CD4-positive, alpha-beta T cell (primary cell): ENCODE data around the gene ANO5. TPM values are rescaled to one million over a fixed set of nuclear protein-coding genes. Genes with fewer than 3 reads are reported as not detected.

Experiments
- ATAC-seq: fragments of 200-7000 bp; cut with Tn5 transposase; one replicate; pipeline ENCODE4 v1.10.0; 2022; ENCODE audit warnings: mild to moderate bottlenecking; ENCODE audit not compliant: poor library complexity
- CTCF ChIA-PET: fragments of 350-600 bp; sonication (Branson Sonifier 250); formaldehyde crosslinking; loops from one replicate; lab custom pipeline; 2021; ENCODE audit warnings: antibody characterized with exemption, inconsistent platforms; lab: Charles Lee
- POLR2A ChIA-PET: fragments of 350-600 bp; sonication (Branson Sonifier 250); formaldehyde crosslinking; loops from one replicate; lab custom pipeline; 2021; ENCODE audit warnings: antibody characterized with exemption, inconsistent platforms; lab: Charles Lee
- DNase-seq, 14 experiments: peaks; one replicate each; pipeline ENCODE4 v3.0.0-alpha.2; 2013 to 2020; ENCODE audit warnings: mixed read lengths in 2 of 14
- H3K27ac ChIP-seq, 2 donors: one replicate each; pipeline versions ENCODE4 v1.5.1 to v1.7.0; 2013; ENCODE audit warnings: low read length in 2 of 2, low read depth in 1 of 2, mild to moderate bottlenecking in 1 of 2
- H3K27me3 ChIP-seq, 2 experiments: 1 replicate in 1 of 2; 2 replicates in 1 of 2; pipeline versions ENCODE4 v1.6.1 to v1.7.0; 2013; ENCODE audit warnings: low read length in 2 of 2, control low read depth in 1 of 2, mild to moderate bottlenecking in 1 of 2, moderate library complexity in 1 of 2; ENCODE audit not compliant: insufficient read depth in 2 of 2, control insufficient read depth in 1 of 2
- H3K36me3 ChIP-seq: one replicate; pipeline ENCODE4 v1.6.1; 2013; ENCODE audit warnings: low read length, control low read depth; ENCODE audit not compliant: insufficient read depth
- H3K4me1 ChIP-seq: one replicate; pipeline ENCODE4 v1.6.1; 2013; ENCODE audit warnings: low read length, control low read depth; ENCODE audit not compliant: insufficient read depth
- H3K4me3 ChIP-seq: one replicate; pipeline ENCODE4 v1.5.1; 2013; ENCODE audit warnings: mild to moderate bottlenecking, low read length, moderate library complexity
- H3K9me3 ChIP-seq, 2 experiments: 1 replicate in 1 of 2; 2 replicates in 1 of 2; pipeline versions ENCODE4 v1.6.1 to v1.7.0; 2013; ENCODE audit warnings: low read length in 2 of 2, mild to moderate bottlenecking in 2 of 2, control low read depth in 1 of 2, moderate library complexity in 1 of 2; ENCODE audit not compliant: control insufficient read depth in 1 of 2, insufficient read depth in 1 of 2
- H3K27ac Mint-ChIP-seq: one replicate; pipeline ENCODE4 v1.8.0; 2020; ENCODE audit warnings: mixed read lengths
- H3K27me3 Mint-ChIP-seq: one replicate; pipeline ENCODE4 v1.8.0; 2021; ENCODE audit warnings: mixed read lengths
- H3K36me3 Mint-ChIP-seq: one replicate; pipeline ENCODE4 v1.8.0; 2021; ENCODE audit warnings: low read depth, mixed read lengths
- H3K4me1 Mint-ChIP-seq: one replicate; pipeline ENCODE4 v1.8.0; 2021; ENCODE audit warnings: low read depth, mixed read lengths
- H3K4me3 Mint-ChIP-seq: one replicate; pipeline ENCODE4 v1.8.0; 2020; ENCODE audit warnings: mild to moderate bottlenecking, mixed read lengths
- H3K9me3 Mint-ChIP-seq: one replicate; pipeline ENCODE4 v1.8.0; 2020; ENCODE audit warnings: mixed read lengths
- intact Hi-C, 2 experiments: fragments of 100-400 bp; cut with DNase I in 1 of 2; cut with micrococcal nuclease in 1 of 2; formaldehyde crosslinking; loops; one replicate each; pipeline versions ENCODE4 v1.15.1 to v1.9.0; 2023 to 2025; cut with DNase I, micrococcal nuclease
- total RNA-seq, 174 experiments: library from RNA in 2 of 174; stranded (reverse) in 2 of 174; gene quantifications; one replicate each; pipeline ENCODE4 v1.2.3 and lab custom pipeline; 2021 to 2026
- TF ChIP-seq, protein P1 (sequence below): fragments of 200-600 bp; IDR thresholded peaks from one replicate; pipeline ENCODE4 v1.8.0; 2022; ENCODE audit warnings: antibody characterized with exemption, mild to moderate bottlenecking

ANO5 gene
- total RNA-seq, 2 experiments from 2014 or later = not detected

- no peaks in the 10 kb centered on the region for H3K9me3 ChIP-seq
These were observed 138.9 kb downstream of the ANO5 start for GRCh38 chr11:22331771-22332170.

More at GRCh38 chr11:22331771-22332170, 138.9 kb downstream of the ANO5 start:
- Histone ChIP-seq H3K4me1 (no peaks in the 10 kb centered on the region), H3K4me3 (no peak overlapping the region), H3K27ac (no peak overlapping the region), H3K36me3 (no peaks in the 10 kb centered on the region), H3K27me3 (peaks cover 5 to 10% of the 10 kb centered on the region in 2 experiments)
- ATAC-seq (no peak), DNase-seq (no peak)
- intact Hi-C loops = no loop called here
- H3K36me3 Mint-ChIP-seq = no peaks in the 10 kb centered on the region
- H3K27me3 Mint-ChIP-seq = peaks cover 20% of the 10 kb centered on the region
- ChIA-PET CTCF (no interaction called here), POLR2A (no interaction called here)
- TF ChIP-seq, protein P1, sequence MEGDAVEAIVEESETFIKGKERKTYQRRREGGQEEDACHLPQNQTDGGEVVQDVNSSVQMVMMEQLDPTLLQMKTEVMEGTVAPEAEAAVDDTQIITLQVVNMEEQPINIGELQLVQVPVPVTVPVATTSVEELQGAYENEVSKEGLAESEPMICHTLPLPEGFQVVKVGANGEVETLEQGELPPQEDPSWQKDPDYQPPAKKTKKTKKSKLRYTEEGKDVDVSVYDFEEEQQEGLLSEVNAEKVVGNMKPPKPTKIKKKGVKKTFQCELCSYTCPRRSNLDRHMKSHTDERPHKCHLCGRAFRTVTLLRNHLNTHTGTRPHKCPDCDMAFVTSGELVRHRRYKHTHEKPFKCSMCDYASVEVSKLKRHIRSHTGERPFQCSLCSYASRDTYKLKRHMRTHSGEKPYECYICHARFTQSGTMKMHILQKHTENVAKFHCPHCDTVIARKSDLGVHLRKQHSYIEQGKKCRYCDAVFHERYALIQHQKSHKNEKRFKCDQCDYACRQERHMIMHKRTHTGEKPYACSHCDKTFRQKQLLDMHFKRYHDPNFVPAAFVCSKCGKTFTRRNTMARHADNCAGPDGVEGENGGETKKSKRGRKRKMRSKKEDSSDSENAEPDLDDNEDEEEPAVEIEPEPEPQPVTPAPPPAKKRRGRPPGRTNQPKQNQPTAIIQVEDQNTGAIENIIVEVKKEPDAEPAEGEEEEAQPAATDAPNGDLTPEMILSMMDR = no peak
- no peak overlapping the region for H3K27ac Mint-ChIP-seq
- no peaks in the 10 kb centered on the region for H3K9me3 Mint-ChIP-seq
- no peak overlapping the region for H3K4me3 Mint-ChIP-seq
- no peaks in the 10 kb centered on the region for H3K4me1 Mint-ChIP-seq

Other genes with a start within 250 kb of the ANO5 start
- gene SLC17A6, start 145.3 kb downstream of the ANO5 start, total RNA-seq = not detected